22Rv1 (cell line): Measurements from ENCODE around the gene ITGA8.

Source experiments
- ZFX ChIP-seq: fragments of 450-650 bp; IDR thresholded peaks from 2 replicates; pipeline ENCODE4 v1.6.1; 2017; ENCODE audit warnings: antibody characterized with exemption, borderline replicate concordance
- TF ChIP-seq, protein P1 (sequence below): fragments of 450-650 bp; IDR thresholded peaks from 2 replicates; pipeline ENCODE4 v1.5.1; 2017; ENCODE audit warnings: mild to moderate bottlenecking

DNA sequence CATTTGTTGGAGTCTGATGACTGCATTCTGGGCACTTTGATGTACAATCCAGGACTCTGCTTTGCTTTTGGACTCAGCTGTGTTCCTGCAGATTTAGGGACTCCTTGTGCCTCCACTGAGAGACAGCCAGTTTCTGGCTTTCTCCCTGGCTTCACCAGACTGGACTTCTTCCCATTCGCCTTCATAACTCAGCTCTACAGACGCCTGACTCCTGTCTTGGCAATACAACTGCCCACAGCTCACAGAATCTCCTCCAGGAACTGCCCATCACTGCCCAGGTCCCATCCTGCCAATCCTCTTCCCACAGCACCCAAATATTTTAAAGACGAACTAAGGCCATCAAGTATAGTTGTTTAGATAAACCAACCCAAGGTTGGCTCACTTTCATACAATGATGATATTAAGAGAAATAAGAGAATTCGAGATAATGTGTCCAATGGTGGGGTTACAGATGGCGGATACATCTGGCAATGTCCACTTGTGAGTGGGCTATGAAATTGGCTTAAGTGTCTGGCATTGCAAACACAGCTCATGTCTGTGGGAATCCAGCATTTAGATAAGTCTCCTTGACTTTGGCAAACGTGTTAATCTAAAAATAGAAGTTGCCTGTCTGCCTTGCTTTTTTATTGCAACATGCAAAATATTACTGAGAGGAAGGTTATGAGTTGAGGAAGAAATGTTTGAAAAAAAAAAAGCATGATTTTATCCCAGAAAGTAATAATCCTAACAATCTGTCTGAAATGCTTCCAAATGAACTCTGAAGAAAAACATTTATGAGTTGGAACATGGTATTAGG is 95.1 kb downstream of the ITGA8 start:
- TF ChIP-seq, protein P1, sequence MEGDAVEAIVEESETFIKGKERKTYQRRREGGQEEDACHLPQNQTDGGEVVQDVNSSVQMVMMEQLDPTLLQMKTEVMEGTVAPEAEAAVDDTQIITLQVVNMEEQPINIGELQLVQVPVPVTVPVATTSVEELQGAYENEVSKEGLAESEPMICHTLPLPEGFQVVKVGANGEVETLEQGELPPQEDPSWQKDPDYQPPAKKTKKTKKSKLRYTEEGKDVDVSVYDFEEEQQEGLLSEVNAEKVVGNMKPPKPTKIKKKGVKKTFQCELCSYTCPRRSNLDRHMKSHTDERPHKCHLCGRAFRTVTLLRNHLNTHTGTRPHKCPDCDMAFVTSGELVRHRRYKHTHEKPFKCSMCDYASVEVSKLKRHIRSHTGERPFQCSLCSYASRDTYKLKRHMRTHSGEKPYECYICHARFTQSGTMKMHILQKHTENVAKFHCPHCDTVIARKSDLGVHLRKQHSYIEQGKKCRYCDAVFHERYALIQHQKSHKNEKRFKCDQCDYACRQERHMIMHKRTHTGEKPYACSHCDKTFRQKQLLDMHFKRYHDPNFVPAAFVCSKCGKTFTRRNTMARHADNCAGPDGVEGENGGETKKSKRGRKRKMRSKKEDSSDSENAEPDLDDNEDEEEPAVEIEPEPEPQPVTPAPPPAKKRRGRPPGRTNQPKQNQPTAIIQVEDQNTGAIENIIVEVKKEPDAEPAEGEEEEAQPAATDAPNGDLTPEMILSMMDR: no peak
- no peak for TF ChIP-seq ZFX
